ENCODE measurements around the gene NEO1. TPM values are rescaled to one million over a fixed set of nuclear protein-coding genes. Genes with fewer than 3 reads are reported as not detected.
A peak's percentile ranks its signal among the peaks of the same experiment; 100 is the strongest.

Gene NEO1
- polyA plus RNA-seq, 1 donor from 2014 or later = 57.0 TPM

GRCh38 chr15:73125219-73125618 is 73.0 kb downstream of the NEO1 start:
- no peaks in the 10 kb centered on the region for H3K27me3 ChIP-seq (ENCODE audit: insufficient read depth, low read depth, low read length)

GRCh38 chr15:73127302-73127936 is 75.2 kb downstream of the NEO1 start:
- Histone ChIP-seq H4K20me1 (ENCODE audit: insufficient read depth) (no peaks in the 10 kb centered on the region), H3K9ac (ENCODE audit: low read length) (no peak overlapping the region), H3K9me3 (ENCODE audit: low read length) (no peaks in the 10 kb centered on the region), H3K79me2 (replicated peaks; ENCODE audit: insufficient read depth, low read length) (no peaks in the 10 kb centered on the region), H3K36me3 (ENCODE audit: insufficient read depth, low read length) (no peaks in the 10 kb centered on the region), H3K27me3 (ENCODE audit: insufficient read depth, low read depth, low read length) (no peaks in the 10 kb centered on the region), H3K4me3 (ENCODE audit: low read length) (no peak overlapping the region), H3K4me2 (ENCODE audit: low read length) (no peak overlapping the region), H3F3A (ENCODE audit: insufficient read depth, low read length, poor library complexity, severe bottlenecking) (no peaks in the 10 kb centered on the region), H2AFZ (ENCODE audit: low read depth, low read length) (no peak overlapping the region), H3K27ac (ENCODE audit: low read length) (no peak overlapping the region), H3K9me2 (ENCODE audit: insufficient read depth, low read length) (no peaks in the 10 kb centered on the region)
- TF ChIP-seq CTCF (IDR thresholded peaks at IDR 0.05; ENCODE audit: poor library complexity, severe bottlenecking) = peak; percentile 60
- no peak for TF ChIP-seq POLR2AphosphoS5 (IDR thresholded peaks at IDR 0.05)
- no peak for TF ChIP-seq SMC3 (conservative IDR thresholded peaks at IDR 0.05; ENCODE audit: poor library complexity)
- TF ChIP-seq MXI1 (conservative IDR thresholded peaks at IDR 0.05; ENCODE audit: poor library complexity, severe bottlenecking) = no peak
- TF ChIP-seq REST (IDR thresholded peaks at IDR 0.05; ENCODE audit: borderline replicate concordance) = no peak

More at GRCh38 chr15:73125219-73125618, 73.0 kb downstream of the NEO1 start:
- no peaks in the 10 kb centered on the region for H4K20me1 ChIP-seq (ENCODE audit: insufficient read depth)
- no peaks in the 10 kb centered on the region for H3K36me3 ChIP-seq (ENCODE audit: insufficient read depth, low read length)
- H3K79me2 ChIP-seq (replicated peaks; ENCODE audit: insufficient read depth, low read length) = no peaks in the 10 kb centered on the region
- H3F3A ChIP-seq (ENCODE audit: insufficient read depth, low read length, poor library complexity, severe bottlenecking) = no peaks in the 10 kb centered on the region
- no peaks in the 10 kb centered on the region for H3K9me3 ChIP-seq (ENCODE audit: low read length)
- no peak overlapping the region for H2AFZ ChIP-seq (ENCODE audit: low read depth, low read length)
- no peak overlapping the region for H3K4me2 ChIP-seq (ENCODE audit: low read length)
- no peak overlapping the region for H3K27ac ChIP-seq (ENCODE audit: low read length)
- no peak for TF ChIP-seq EZH2 (IDR thresholded peaks at IDR 0.05; ENCODE audit: borderline replicate concordance, insufficient read depth, low read length, poor library complexity, severe bottlenecking)
- no peak for TF ChIP-seq SMC3 (conservative IDR thresholded peaks at IDR 0.05; ENCODE audit: poor library complexity)
- no peak for TF ChIP-seq MXI1 (conservative IDR thresholded peaks at IDR 0.05; ENCODE audit: poor library complexity, severe bottlenecking)
- no peak for TF ChIP-seq EP300 (conservative IDR thresholded peaks at IDR 0.05; ENCODE audit: poor library complexity, severe bottlenecking)
- TF ChIP-seq REST (IDR thresholded peaks at IDR 0.05; ENCODE audit: borderline replicate concordance) = no peak
- no peak for TF ChIP-seq TAF1 (IDR thresholded peaks at IDR 0.05; ENCODE audit: low read depth)
- TF ChIP-seq POLR2AphosphoS5 (IDR thresholded peaks at IDR 0.05) = no peak
- no peak for TF ChIP-seq RAD21 (conservative IDR thresholded peaks at IDR 0.05)
- TF ChIP-seq CTCF (IDR thresholded peaks at IDR 0.05; ENCODE audit: poor library complexity, severe bottlenecking) = no peak
- no peaks in the 10 kb centered on the region for H3K9me2 ChIP-seq (ENCODE audit: insufficient read depth, low read length)
- H3K4me3 ChIP-seq (ENCODE audit: low read length) = no peak overlapping the region
- no peak overlapping the region for H3K9ac ChIP-seq (ENCODE audit: low read length)

All from neural cell (in vitro differentiated cells).